Body of pancreas (tissue), 4 donors: Measurements from ENCODE around the gene DMD. TPM values are rescaled to one million over a fixed set of nuclear protein-coding genes. Genes with fewer than 3 reads are reported as not detected.

ENCODE experiments used
- ATAC-seq: fragments of 150-250 bp; one replicate; pipeline ENCODE4 v1.9.1; 2016
- DNase-seq, 4 donors: peaks; one replicate each; pipeline ENCODE4 v3.0.0-alpha.2; 2019
- H3K27ac ChIP-seq, 4 donors: fragments of 200-600 bp; sonication (generic); 1 replicate in 3 of 4; 2 replicates in 1 of 4; pipeline versions ENCODE4 v1.5.1 to v1.6.1; 2016 to 2019; ENCODE audit warnings: mild to moderate bottlenecking in 1 of 4, mixed read lengths in 1 of 4, moderate library complexity in 1 of 4
- H3K27me3 ChIP-seq, 2 donors: fragments of 200-600 bp; sonication (generic); one replicate each; pipeline ENCODE4 v1.6.0; 2016; ENCODE audit warnings: mild to moderate bottlenecking in 1 of 2
- H3K36me3 ChIP-seq, 2 donors: fragments of 200-600 bp; sonication (generic); replicated peaks in 1 of 2; 2 replicates each; pipeline ENCODE4 v1.5.1; 2016; ENCODE audit warnings: low read depth in 2 of 2; ENCODE audit not compliant: insufficient read depth in 1 of 2
- H3K4me1 ChIP-seq: fragments of 200-600 bp; sonication (generic); one replicate; pipeline ENCODE4 v1.6.0; 2016
- H3K4me3 ChIP-seq, 2 donors: fragments of 200-600 bp; sonication (generic); 1 replicate in 1 of 2; 2 replicates in 1 of 2; pipeline ENCODE4 v1.5.1; 2016 to 2019
- H3K9me3 ChIP-seq, 3 donors: fragments of 200-600 bp; sonication (generic); 1 replicate in 2 of 3; 2 replicates in 1 of 3; pipeline ENCODE4 v1.5.1; 2016
- POLR2A ChIP-seq, 3 donors: fragments of 450-650 bp; IDR thresholded peaks; one replicate each; pipeline ENCODE4 v1.6.1; 2016; ENCODE audit warnings: antibody characterized with exemption in 3 of 3, mild to moderate bottlenecking in 2 of 3
- WGBS, 2 donors: methylation state at CpG; one replicate each; pipeline ENCODE4 v1.1.5; 2017; 5-methylcytosine and 5-hydroxymethylcytosine counted together
- intact Hi-C: fragments of 100-400 bp; cut with DNase I; formaldehyde crosslinking; loops from one replicate; pipeline ENCODE4 v1.15.1; 2023
- total RNA-seq, 2 donors: library from RNA; depleted of rRNA; stranded (reverse); fragments of >200 nt; gene quantifications; one replicate each; pipeline ENCODE4 v1.1.0, GENCODE V29; 2016
- TF ChIP-seq, protein P1 (sequence below), 7 experiments: fragments of 450-650 bp in 4 of 7; fragments of 200-600 bp in 3 of 7; sonication (generic) in 3 of 7; IDR thresholded peaks; one replicate each; pipeline ENCODE4 v1.5.1; 2016 to 2019; ENCODE audit warnings: antibody characterized with exemption in 7 of 7

The DMD gene
- total RNA-seq, 2 donors from 2014 or later, result 28.5 to 38.6 TPM

GRCh38 chrX:31186693-31187338, 2024.5 kb downstream of the DMD start:
- peaks cover 18% of the 10 kb centered on the region for H3K4me1 ChIP-seq
- H3K4me3 ChIP-seq, result no peak overlapping the region
- no peaks in the 10 kb centered on the region for H3K27me3 ChIP-seq
- no peaks in the 10 kb centered on the region for H3K9me3 ChIP-seq
- ATAC-seq (no peak), DNase-seq (no peak)
- intact Hi-C loops, result no loop called here
- H3K36me3 ChIP-seq, result no peaks in the 10 kb centered on the region
- no peak for TF ChIP-seq POLR2A (IDR thresholded peaks at IDR 0.05)
- TF ChIP-seq, protein P1, sequence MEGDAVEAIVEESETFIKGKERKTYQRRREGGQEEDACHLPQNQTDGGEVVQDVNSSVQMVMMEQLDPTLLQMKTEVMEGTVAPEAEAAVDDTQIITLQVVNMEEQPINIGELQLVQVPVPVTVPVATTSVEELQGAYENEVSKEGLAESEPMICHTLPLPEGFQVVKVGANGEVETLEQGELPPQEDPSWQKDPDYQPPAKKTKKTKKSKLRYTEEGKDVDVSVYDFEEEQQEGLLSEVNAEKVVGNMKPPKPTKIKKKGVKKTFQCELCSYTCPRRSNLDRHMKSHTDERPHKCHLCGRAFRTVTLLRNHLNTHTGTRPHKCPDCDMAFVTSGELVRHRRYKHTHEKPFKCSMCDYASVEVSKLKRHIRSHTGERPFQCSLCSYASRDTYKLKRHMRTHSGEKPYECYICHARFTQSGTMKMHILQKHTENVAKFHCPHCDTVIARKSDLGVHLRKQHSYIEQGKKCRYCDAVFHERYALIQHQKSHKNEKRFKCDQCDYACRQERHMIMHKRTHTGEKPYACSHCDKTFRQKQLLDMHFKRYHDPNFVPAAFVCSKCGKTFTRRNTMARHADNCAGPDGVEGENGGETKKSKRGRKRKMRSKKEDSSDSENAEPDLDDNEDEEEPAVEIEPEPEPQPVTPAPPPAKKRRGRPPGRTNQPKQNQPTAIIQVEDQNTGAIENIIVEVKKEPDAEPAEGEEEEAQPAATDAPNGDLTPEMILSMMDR (IDR thresholded peaks at IDR 0.05), result no peak
- H3K27ac ChIP-seq, result peak overlapping the region in 2 of 4 donors; percentile 6 to 21
- 64 to 71% methylated on average over 3 of the region's 3 CpGs for WGBS, 2 donors

DNA sequence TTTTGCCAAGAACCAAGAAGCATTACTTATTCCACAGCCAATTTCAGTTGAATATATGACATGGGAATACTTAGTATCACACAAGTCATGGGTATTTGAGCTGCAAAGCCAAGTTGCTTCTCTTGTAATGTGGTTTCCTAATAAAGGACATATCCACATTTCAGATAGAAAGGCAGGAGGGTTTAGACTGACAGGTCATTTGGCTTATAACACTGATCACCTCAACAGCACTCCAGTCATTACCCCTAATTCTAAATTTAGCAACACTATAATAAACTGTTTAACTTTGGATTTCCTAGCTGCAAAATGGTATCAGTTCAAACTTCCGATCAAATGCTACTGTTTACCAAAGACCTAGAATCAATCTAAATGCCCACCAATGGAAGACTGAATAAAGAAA, 2025.5 kb downstream of the DMD start:
- DNase-seq (no peak), ATAC-seq (no peak)
- no peaks in the 10 kb centered on the region for H3K9me3 ChIP-seq
- intact Hi-C loops, result no loop called here
- H3K27me3 ChIP-seq, result no peaks in the 10 kb centered on the region
- H3K36me3 ChIP-seq, result no peaks in the 10 kb centered on the region
- peaks cover 27% of the 10 kb centered on the region for H3K4me1 ChIP-seq
- TF ChIP-seq, protein P1 (IDR thresholded peaks at IDR 0.05), result no peak
- TF ChIP-seq POLR2A (IDR thresholded peaks at IDR 0.05), result no peak
- H3K27ac ChIP-seq, result no peak overlapping the region
- WGBS, 2 donors, result 40 to 55% methylated on average over 1 of the region's 1 CpG
- H3K4me3 ChIP-seq, result no peak overlapping the region

GRCh38 chrX:31181377-31182000, 2029.9 kb downstream of the DMD start:
- Histone ChIP-seq H3K36me3 (no peaks in the 10 kb centered on the region), H3K27ac (peak overlapping the region in 3 of 4 donors; percentile 25 to 68 (median 33)), H3K27me3 (no peaks in the 10 kb centered on the region), H3K4me3 (no peak overlapping the region), H3K9me3 (no peaks in the 10 kb centered on the region), H3K4me1 (peaks cover 43% of the 10 kb centered on the region)
- TF ChIP-seq POLR2A (IDR thresholded peaks at IDR 0.05), result no peak
- TF ChIP-seq, protein P1 (IDR thresholded peaks at IDR 0.05), result no peak
- peak; percentile 68 for ATAC-seq
- DNase-seq, result no peak
- intact Hi-C loops, result no loop called here
- WGBS, 2 donors, result 20 to 40% methylated on average over 4 of the region's 4 CpGs

DNA sequence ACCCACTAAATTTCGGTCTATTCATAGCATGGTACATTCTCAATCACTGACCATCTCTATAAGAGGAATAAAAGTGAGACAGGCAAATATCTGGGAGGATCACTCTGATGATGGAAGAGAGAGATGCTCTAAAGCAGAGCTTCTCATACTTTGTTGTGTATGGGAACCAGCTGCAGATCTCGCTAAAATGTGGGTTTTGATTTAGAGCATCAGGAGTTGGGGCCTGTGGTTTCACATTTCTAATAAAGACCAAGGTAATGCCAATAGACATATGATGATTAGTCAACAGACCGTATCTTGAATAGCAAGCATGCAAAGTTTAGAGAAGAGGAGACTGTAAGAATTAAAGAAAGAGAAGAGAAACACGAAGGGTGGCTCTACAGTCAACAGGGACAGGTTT, 2032.1 kb downstream of the DMD start:
- no peaks in the 10 kb centered on the region for H3K36me3 ChIP-seq
- intact Hi-C loops, result no loop called here
- peak overlapping the region in 2 of 4 donors; percentile 10 to 30 for H3K27ac ChIP-seq
- no peak for TF ChIP-seq POLR2A (IDR thresholded peaks at IDR 0.05)
- TF ChIP-seq, protein P1 (IDR thresholded peaks at IDR 0.05), result no peak
- DNase-seq (no peak), ATAC-seq (no peak)
- WGBS, 2 donors, result 75 to 80% methylated on average over 4 of the region's 4 CpGs
- H3K9me3 ChIP-seq, result no peaks in the 10 kb centered on the region
- peaks cover 54% of the 10 kb centered on the region for H3K4me1 ChIP-seq
- H3K27me3 ChIP-seq, result no peaks in the 10 kb centered on the region
- H3K4me3 ChIP-seq, result no peak overlapping the region

- H3K4me1 ChIP-seq, result peaks cover 58% of the 10 kb centered on the region
- H3K27me3 ChIP-seq, result no peaks in the 10 kb centered on the region
- DNase-seq (no peak), ATAC-seq (no peak)
- no peaks in the 10 kb centered on the region for H3K9me3 ChIP-seq
- no peaks in the 10 kb centered on the region for H3K36me3 ChIP-seq
- WGBS, 2 donors, result 46 to 51% methylated on average over 2 of the region's 2 CpGs
- H3K27ac ChIP-seq, result peak overlapping the region in 1 of 4 donors; percentile 10
- no peak overlapping the region for H3K4me3 ChIP-seq
- TF ChIP-seq, protein P1 (IDR thresholded peaks at IDR 0.05), result no peak
- no peak for TF ChIP-seq POLR2A (IDR thresholded peaks at IDR 0.05)
- intact Hi-C loops, result no loop called here
Observed at GRCh38 chrX:31178769-31179125, 2032.6 kb downstream of the DMD start.
